ENCODE results near the gene ASTE1.
A peak's percentile ranks its signal among the peaks of the same experiment; 100 is the strongest.

GRCh38 chr3:131026321-131027151 lies at the start of gene ASTE1, which contains the start of gene NEK11:
- TF ChIP-seq, protein P1, sequence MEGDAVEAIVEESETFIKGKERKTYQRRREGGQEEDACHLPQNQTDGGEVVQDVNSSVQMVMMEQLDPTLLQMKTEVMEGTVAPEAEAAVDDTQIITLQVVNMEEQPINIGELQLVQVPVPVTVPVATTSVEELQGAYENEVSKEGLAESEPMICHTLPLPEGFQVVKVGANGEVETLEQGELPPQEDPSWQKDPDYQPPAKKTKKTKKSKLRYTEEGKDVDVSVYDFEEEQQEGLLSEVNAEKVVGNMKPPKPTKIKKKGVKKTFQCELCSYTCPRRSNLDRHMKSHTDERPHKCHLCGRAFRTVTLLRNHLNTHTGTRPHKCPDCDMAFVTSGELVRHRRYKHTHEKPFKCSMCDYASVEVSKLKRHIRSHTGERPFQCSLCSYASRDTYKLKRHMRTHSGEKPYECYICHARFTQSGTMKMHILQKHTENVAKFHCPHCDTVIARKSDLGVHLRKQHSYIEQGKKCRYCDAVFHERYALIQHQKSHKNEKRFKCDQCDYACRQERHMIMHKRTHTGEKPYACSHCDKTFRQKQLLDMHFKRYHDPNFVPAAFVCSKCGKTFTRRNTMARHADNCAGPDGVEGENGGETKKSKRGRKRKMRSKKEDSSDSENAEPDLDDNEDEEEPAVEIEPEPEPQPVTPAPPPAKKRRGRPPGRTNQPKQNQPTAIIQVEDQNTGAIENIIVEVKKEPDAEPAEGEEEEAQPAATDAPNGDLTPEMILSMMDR (IDR thresholded peaks at IDR 0.05): no peak
- TF ChIP-seq POLR2A (IDR thresholded peaks at IDR 0.05): peak in 1 of 2 donors; percentile 79

Data from thyroid gland (tissue), 4 donors.